CD4-positive, alpha-beta T cell treated with Interleukin-6 at 100 ng/mL for 8 hours (primary cell): ENCODE measurements around the gene NMT1.

ENCODE experiments used
- DNase-seq: peaks from one replicate; pipeline ENCODE4 v3.0.0-alpha.2; 2020; ENCODE audit warnings: mixed read lengths, low spot score

Gene NMT1

DNA sequence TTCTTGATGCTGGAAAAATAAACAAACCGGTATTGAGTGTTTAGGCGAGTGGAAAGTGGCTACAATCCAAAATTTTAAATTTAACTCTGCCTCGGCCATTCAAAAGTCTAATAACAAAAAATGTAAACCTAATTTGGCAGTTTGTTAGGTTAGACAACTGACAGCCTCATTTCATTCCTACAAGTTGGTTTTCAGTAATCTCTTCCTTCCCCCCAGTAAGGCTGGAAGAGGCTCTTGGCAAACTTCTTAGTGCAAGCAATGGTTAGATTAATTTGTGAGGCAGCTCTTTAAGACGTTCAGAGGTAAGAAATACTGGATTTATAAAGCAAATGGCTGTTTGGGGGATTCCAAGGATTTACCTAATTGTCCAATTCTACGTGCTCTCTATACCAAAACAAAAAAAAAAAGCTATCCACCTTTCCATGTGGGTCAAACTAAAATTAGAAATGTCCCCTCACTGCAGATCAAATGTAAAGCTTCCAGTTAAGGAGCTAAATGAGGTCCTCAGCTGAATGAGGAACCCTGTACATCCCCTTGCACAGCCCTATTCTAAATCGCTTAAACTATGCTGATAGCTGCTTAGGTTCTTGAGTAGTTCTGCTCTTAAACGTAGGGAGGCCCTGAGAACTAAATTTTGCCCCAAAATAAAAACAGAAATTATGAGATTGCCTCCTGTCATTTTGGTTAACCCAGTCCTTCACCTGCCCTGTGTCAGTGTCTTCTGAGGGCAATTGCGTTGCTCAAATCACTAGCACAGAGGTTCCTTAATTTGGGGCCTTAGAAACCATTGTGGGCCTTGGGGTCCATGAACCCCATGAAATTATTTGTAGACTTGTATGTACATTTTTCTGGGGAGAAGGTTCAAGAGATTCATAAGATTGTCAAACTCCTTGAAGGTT lies 90.0 kb downstream of the NMT1 start:
- DNase-seq: no peak

DNA sequence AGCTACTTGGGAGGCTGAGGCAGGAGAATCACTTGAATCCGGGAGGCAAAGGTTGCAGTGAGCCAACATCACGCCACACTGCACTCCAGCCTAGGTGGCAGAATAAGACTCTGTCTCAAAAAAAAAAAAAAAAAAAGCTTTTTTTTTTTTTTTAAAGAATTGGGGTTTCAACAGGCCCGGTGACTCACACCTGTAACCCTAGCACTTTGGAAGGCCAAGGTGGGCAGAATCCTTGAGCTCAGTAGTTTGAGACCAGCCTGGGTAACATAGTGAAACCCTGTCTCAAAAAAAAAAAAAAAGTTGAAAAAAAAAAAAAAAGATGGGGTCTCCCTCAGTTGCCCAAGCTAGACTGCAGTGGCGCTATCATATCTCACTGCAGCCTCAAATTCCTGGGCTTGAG lies 93.9 kb downstream of the NMT1 start:
- DNase-seq: no peak

DNA sequence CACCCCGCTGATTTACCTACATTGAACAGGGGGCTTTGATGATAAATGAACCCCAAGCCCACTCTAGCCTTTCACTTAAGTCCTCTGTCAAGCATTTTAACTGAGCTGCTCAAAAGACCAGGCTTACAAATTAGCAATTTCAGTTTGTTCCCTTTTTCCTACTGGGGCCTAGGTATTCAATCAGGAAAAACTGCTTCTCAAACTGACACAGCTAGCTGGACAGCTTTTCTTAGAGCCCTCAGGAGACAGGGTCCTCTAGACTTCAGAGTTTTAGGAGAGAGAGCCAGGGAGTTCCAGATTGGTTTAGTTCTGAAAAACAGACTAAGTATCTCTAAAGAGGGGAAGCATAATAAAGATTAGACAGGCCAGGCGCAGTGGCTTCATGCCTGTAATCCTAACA lies 94.4 kb downstream of the NMT1 start:
- DNase-seq: no peak

DNA sequence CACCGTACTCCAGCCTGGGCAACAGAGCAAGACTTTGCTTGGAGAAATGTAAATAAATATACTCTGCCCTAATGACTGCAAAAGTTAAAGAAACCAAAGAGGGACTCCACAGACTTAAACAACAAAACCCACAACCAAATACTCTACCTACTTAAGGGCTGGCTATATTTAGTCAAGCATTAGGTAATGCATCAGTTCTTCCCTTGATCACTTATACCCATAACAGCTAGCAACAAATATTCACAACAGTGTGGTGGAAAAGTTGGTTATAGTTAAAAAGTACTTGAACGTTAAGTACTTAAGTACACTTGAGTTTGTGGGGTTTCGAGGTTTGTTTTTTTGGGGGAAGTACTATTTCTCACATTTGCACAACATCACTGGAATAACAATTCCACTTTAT lies 95.1 kb downstream of the NMT1 start:
- no peak for DNase-seq
